HTR-8/SVneo (cell line): ENCODE measurements around the gene TRERF1.
"Not testable (repeated sequence)": the region's sequence is repeated elsewhere in the genome, so short reads cannot be mapped to it uniquely, and the experiment has no call there.

Experiments used
- DNase-seq: peaks from one replicate; pipeline ENCODE4 v3.0.0; 2011; ENCODE audit warnings: low spot score, mixed read lengths; ENCODE audit not compliant: insufficient read length
- FAIRE-seq: peaks from 2 replicates; lab custom pipeline; 2011; peaks lifted over from hg19 to GRCh38; lab: Jason Lieb, UNC

TRERF1 gene

GRCh38 chr6:42450477-42451332 lies 1.0 kb downstream of the TRERF1 start:
- no peak for FAIRE-seq
- DNase-seq = no peak

DNA sequence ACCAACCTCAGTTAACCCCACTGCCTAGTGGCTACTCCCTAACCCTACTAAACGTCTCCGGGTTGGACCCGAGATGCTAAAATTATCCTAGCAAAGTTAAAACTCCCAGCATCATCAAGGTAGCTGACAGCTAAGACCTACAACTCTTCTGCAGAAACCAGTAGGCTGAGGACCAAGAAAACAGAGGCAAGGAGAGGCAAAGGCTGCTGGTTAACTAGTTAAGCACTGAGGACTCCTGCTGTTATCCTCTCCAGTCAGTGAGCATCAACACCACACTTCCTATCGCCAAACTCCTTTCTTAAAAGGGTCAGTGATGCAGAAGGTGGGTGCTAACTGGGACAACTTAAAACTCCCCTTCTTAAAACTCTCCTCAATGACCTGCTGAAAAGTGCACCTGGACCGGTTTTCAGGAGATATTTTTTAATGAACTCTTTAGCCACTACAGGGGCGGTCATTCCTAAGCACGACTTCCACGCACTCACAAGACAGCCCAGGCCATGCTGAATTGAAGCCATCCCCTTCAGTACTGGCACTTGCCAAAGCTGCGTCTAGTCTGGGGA lies 1.7 kb downstream of the TRERF1 start:
- FAIRE-seq (no peak), DNase-seq (no peak)

GRCh38 chr6:42448927-42449659 lies 2.6 kb downstream of the TRERF1 start:
- DNase-seq (no peak), FAIRE-seq (no peak)

DNA sequence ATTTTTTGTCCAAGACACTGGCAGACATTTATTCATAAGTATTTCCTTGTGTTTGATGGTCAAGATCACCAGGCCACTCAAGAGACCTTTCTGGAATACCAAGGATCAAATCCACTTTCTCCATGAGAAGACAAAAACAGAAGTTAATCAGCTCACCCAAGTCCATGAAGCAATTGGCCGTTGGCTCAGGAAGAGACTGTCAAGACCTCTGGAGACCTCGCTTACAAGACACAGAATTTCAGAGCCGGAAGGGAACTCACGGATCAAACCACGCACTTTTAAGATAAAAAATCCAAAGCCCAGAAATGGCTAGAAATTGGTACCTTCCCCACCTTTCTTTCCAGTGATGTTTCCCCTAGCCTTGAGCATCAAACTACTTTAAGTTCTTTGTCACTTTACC lies 3.3 kb downstream of the TRERF1 start:
- FAIRE-seq = no peak
- DNase-seq = no peak

- no peak for FAIRE-seq
- no peak for DNase-seq
Observed at GRCh38 chr6:42446996-42447395, 4.7 kb downstream of the TRERF1 start.

- no peak for DNase-seq
- no peak for FAIRE-seq
Observed at GRCh38 chr6:42446370-42446769, 5.4 kb downstream of the TRERF1 start.

GRCh38 chr6:42445955-42446354 lies 5.8 kb downstream of the TRERF1 start:
- DNase-seq, FAIRE-seq: not testable (repeated sequence)

- no peak for FAIRE-seq
- no peak for DNase-seq
Observed at GRCh38 chr6:42443312-42444060, 8.2 kb downstream of the TRERF1 start.

GRCh38 chr6:42441697-42442081 lies 10.0 kb downstream of the TRERF1 start:
- DNase-seq = no peak
- no peak for FAIRE-seq

DNA sequence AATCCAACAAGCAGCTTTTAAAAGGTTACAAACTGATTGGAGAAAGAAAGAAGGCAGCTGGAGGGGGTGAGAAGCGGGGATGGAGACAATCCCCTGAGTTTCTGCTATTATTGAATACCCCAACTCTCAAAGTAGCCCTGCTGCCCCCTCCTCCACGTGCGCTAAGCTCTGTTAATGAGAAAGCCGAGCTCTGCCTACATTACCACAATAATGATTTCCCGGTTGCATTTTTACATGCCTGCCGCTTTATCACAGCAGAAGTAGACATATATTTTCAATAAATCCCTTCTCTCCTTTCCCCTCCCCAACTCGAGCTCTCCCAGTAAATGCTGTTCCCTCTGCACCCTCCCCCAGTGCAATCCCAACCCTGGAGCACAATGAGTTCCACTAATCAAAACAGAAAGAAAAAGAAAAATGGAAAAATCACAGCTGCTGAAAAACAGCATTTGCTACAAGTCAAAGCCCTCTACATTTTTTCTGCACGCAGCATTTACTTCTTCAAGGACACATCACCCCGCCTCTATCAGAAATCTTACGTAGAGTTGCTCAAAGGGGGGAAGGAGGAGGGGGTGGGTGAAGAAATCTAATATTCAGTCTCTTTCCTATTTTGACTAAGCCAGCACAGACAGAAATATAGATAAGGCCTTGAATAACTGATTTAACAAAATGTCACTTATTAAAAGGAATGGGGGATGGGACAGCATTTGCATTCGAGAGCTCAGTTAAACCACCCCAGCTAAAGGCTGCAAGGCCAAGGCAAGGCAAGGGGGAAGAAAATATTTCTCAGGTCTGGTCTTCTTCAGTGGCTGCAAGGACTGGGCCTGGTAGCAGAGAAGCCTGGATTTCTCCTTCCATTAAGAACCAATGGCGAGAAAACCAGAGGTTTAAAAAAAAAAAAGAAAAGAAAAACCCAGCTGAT lies 10.7 kb downstream of the TRERF1 start:
- DNase-seq = no peak
- FAIRE-seq = no peak

GRCh38 chr6:42440027-42440426 lies 11.7 kb downstream of the TRERF1 start:
- DNase-seq (no peak), FAIRE-seq (no peak)

DNA sequence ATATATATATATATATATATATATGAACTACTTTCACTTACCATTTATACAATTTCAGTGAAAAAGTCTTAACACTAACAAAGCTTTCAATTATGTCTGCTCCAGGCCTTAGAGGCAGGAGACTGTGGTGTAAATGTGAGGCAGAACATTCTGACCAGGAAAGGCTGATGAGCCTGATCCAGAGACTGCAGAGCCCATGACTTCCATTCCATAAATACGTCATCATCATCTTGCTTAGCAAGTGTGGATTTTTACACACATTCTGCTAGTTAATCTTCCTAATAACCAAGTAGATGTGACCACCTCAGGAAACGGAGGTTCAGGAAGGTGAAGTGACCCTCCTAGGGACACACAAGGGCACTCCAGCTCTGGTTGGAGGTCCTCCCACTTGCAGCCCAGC lies 14.9 kb downstream of the TRERF1 start:
- no peak for FAIRE-seq

DNA sequence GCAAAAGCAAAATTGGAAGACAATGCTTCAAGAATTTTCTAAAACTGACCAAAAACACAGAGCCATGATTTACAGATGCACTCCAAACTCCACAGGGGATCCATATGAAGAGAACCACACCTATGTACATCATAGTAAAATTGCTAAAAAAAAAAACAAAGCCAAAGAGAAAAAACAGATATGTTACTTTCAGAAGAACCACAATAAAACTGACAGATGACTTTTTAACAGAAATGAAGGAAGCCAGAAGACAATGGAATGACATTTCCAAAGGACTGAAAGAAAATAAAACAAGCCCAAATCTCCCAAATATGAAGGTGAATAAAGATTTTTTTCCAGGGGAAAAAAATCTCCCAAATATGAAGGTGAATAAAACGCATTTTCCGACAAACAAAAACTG lies 17.5 kb downstream of the TRERF1 start:
- FAIRE-seq (no peak), DNase-seq (no peak)

More for the DNA sequence above, 14.9 kb downstream of the TRERF1 start:
- DNase-seq = no peak

- no peak for DNase-seq
- FAIRE-seq = no peak
Observed at GRCh38 chr6:42433409-42433808, 18.3 kb downstream of the TRERF1 start.

- FAIRE-seq (no peak), DNase-seq (no peak)
Observed at GRCh38 chr6:42431877-42432276, 19.8 kb downstream of the TRERF1 start.

- FAIRE-seq = no peak
- DNase-seq = no peak
Observed at GRCh38 chr6:42431356-42431755, 20.4 kb downstream of the TRERF1 start.

- FAIRE-seq (no peak), DNase-seq (no peak)
Observed at GRCh38 chr6:42429836-42430235, 21.9 kb downstream of the TRERF1 start.

DNA sequence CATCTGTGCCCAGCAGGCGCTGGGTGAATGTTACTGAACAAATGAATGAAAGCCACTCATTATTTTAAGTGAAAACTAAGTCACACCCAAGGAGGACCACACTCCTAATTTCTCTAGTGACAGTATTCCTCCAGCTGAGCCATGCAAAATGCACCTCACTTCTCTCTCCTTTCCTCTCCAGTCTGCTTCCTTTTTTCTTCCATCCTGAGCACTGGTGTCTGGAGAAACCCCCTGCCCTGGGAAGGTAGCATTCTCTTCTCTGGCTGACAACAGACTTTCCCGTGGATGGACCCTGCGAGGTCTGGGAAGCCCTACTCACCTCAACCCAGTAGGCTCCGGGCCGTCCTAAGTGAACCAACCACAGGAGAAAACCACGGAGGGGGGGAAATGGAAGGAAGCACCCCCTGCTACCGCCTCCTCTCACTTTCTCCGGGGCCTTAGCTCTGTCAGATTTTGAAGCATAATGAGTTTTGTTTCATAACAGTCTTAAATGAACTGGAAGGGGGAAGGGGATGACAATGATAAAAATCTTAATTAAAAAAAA lies 22.6 kb downstream of the TRERF1 start:
- FAIRE-seq (no peak), DNase-seq (no peak)

DNA sequence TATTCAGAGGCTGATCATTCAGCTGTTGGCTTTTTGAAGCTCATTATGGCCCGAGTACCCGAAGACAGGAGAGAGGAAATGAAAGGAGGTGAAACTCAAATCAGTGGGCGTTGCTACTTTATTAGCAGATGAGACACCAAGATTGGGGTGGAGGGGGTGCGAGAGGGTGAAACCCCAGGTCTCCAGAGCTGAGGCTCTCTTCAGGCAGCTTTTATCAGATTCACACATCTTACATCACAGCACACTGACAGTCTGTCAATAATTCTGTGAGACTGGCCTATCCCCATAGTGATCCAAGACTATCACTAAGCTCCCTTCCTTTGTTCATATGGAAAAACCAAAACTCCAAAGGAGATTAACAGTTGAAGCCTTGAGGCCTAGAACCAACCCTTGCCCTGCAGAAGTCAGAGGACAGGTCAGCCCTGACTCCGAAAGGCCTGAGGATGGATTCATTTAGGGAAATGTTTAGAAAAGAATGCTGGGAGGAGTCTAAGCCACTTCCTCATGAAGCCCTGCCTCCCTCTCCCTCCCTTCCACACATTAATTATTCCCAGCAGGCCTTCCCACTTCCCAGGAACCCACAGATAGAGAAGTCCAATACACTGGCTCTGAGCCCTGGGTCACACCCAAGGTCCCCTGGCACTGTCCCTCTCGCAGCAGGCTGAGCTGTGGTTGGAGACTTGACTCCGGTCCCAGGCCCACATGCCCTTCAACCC lies 23.2 kb downstream of the TRERF1 start:
- no peak for FAIRE-seq
- DNase-seq = no peak
